ENCODE results near the gene IGSF9.

IGSF9 gene, protein sequence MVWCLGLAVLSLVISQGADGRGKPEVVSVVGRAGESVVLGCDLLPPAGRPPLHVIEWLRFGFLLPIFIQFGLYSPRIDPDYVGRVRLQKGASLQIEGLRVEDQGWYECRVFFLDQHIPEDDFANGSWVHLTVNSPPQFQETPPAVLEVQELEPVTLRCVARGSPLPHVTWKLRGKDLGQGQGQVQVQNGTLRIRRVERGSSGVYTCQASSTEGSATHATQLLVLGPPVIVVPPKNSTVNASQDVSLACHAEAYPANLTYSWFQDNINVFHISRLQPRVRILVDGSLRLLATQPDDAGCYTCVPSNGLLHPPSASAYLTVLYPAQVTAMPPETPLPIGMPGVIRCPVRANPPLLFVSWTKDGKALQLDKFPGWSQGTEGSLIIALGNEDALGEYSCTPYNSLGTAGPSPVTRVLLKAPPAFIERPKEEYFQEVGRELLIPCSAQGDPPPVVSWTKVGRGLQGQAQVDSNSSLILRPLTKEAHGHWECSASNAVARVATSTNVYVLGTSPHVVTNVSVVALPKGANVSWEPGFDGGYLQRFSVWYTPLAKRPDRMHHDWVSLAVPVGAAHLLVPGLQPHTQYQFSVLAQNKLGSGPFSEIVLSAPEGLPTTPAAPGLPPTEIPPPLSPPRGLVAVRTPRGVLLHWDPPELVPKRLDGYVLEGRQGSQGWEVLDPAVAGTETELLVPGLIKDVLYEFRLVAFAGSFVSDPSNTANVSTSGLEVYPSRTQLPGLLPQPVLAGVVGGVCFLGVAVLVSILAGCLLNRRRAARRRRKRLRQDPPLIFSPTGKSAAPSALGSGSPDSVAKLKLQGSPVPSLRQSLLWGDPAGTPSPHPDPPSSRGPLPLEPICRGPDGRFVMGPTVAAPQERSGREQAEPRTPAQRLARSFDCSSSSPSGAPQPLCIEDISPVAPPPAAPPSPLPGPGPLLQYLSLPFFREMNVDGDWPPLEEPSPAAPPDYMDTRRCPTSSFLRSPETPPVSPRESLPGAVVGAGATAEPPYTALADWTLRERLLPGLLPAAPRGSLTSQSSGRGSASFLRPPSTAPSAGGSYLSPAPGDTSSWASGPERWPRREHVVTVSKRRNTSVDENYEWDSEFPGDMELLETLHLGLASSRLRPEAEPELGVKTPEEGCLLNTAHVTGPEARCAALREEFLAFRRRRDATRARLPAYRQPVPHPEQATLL

GRCh38 chr1:159945483-159946241, at the start of gene IGSF9:
Gene IGSF9 (minus strand): TSS chr1:159945613. CDS start chr1:159943454, 2,159 bp downstream.
- peak in 46 of 56 donors; percentile 12 to 76 (median 46) for DNase-seq

DNA sequence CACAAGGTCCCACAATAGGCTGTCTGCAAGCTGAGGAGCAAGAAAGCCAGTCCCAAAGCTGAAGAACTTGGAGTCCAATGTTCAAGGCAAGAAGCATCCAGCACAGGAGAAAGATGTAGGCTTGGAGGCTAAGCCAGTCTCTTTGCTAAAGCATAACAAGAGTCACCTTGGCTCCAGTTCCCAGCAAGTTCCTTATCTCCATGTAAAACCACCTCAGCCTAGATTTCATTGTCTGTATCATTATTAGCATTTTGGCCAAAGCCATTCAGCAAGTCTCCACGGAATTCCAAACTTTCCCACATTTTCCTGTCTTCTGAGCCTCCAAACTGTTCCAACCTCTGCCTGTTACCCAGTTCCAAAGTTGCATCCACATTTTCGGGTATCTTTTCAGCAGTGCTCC, 49.5 kb upstream of the IGSF9 start:
- DNase-seq: no peak

- no peak for DNase-seq
Measured at GRCh38 chr1:159993911-159994310, 48.5 kb upstream of the IGSF9 start.

GRCh38 chr1:159992161-159992560, 46.7 kb upstream of the IGSF9 start:
- DNase-seq: no peak

DNA sequence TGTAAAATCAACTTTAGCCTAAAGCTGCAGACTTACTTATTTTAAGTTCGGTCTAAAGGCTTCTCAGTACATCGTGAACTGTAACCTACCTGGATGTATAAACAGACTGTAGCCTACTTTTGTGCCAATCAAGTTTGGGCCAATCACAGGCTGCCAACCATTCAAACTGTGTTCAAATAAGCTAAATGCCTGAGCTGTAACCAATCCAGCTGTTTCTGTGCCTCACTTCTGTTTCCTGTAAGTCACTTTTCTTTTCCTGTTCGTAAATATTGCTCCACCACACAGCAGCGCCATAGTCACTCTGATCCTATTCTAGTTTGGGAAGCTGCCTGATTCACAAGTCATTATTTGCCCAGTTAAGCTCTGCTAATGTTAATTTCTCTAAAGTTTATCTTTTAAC, 46.1 kb upstream of the IGSF9 start:
- DNase-seq: no peak

DNA sequence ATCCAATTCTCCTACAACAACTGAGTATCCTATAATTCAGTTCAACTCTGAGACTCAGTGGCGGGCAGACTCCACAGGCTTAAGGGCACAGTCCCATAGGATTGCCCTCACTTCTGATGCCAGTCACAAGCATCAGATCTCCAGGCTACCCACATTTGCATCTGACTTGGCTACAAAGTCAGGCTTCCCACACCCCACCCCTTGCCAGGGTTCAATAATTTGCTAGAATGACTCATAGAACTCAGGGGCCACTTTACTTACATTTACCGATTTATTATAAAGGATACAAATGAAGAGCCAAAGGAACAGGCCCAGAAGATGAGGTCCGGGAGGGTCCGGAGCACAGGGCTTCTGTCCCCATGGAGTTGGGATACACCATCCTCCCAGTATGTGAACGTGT, 44.6 kb upstream of the IGSF9 start:
- DNase-seq: no peak

DNA sequence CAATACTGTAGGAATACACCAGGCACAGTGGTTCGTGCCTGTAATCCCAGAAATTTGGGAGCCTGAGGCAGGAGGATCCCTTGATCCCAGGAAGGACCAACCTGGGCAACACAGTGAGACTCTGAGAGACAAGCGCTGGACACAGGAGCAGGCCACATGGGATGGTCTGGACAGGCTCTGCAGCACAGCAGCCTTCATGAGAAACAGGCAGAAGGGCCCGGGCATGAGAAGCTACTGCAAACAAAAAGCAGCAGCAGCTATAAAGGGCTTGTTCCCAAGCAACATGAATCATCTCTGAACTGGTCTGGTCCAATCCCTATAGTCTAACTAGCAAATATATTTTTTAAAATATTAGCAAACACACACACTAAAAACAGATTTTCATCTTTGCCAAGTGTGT, 44.2 kb upstream of the IGSF9 start:
- no peak for DNase-seq

GRCh38 chr1:159988006-159988405, 42.6 kb upstream of the IGSF9 start:
- no peak for DNase-seq

- no peak for DNase-seq
Measured at GRCh38 chr1:159987186-159987585, 41.8 kb upstream of the IGSF9 start.

DNA sequence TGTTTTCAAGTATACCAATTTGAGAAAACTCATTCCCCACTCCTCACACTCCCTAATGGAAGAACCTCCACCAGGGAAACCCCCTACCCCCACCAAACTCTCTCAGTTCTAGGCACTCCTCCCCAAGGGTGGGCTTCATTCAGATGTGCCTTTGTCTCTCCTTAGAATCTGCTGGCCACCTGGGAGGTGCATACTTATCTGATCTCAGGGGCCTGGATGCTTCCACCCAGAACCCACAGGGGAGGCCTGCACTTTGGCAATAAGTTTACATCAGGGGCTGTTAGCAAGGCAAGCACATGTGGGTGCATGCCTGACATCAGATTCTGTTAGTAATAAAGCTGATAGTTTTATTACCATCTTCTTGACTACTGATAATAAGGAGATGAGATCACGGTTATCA, 41.1 kb upstream of the IGSF9 start:
- no peak for DNase-seq

GRCh38 chr1:159986093-159986492, 40.7 kb upstream of the IGSF9 start:
- DNase-seq: no peak

- no peak for DNase-seq
Measured at GRCh38 chr1:159985473-159985872, 40.1 kb upstream of the IGSF9 start.

- no peak for DNase-seq
Measured at GRCh38 chr1:159983681-159984080, 38.3 kb upstream of the IGSF9 start.

- DNase-seq: no peak
Measured at GRCh38 chr1:159982280-159982679, 36.9 kb upstream of the IGSF9 start.

- DNase-seq: no peak
Measured at GRCh38 chr1:159981351-159982055, 36.1 kb upstream of the IGSF9 start.

GRCh38 chr1:159980786-159981185, 35.4 kb upstream of the IGSF9 start:
- DNase-seq: no peak

- no peak for DNase-seq
Measured at GRCh38 chr1:159980076-159980475, 34.7 kb upstream of the IGSF9 start.

DNA sequence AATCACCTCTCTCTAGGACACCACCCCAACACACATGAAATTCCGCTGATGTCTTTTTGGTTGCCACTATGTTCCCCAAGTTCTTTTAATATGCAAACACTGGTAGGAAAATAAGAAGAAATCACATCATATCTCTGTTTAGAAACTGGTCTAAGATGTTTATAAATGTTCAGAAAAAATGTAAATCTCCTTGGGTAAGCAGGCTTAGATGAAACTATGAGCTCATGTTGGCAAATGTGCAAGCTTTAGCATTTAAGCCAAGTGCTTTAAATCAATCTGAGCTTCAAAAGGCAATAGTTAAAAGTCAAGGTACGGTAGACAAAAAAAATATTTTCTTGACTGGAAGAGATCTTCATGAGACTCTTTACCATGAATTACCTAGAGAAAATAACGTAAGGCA, 33.8 kb upstream of the IGSF9 start:
- no peak for DNase-seq

DNA sequence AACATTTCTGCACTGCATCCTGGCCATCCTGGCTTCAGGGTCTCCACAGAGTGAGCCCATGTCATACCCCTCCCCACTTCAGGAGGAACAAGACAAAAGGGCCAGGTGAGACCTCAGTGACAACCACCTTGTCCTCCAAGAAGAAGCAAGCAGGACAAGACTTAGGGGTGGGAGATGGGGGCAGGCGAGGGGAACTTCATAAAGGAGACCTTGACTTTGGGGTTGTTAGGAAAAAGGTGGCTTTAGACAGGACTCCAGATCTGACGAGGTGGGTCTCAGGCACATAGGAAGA, 32.6 kb upstream of the IGSF9 start:
- no peak for DNase-seq

GRCh38 chr1:159977364-159978106, 32.1 kb upstream of the IGSF9 start:
- DNase-seq: no peak

Measured in amygdala (tissue), 56 donors.